Mucosa of descending colon (tissue), 3 donors: ENCODE measurements around the gene RAPGEF2. TPM values are rescaled to one million over a fixed set of nuclear protein-coding genes. Genes with fewer than 3 reads are reported as not detected.
"Not testable (repeated sequence)": the region's sequence is repeated elsewhere in the genome, so short reads cannot be mapped to it uniquely, and the experiment has no call there.

ENCODE experiments used
- ATAC-seq: fragments of 200-7000 bp; cut with Tn5 transposase; one replicate; pipeline ENCODE4 v1.9.1; 2020; ENCODE audit warnings: mild to moderate bottlenecking, moderate library complexity
- DNase-seq, 3 donors: peaks; one replicate each; pipeline ENCODE4 v3.0.0-alpha.2; 2020
- H3K36me3 ChIP-seq: fragments of 200-600 bp; one replicate; pipeline ENCODE4 v1.8.0; 2021; ENCODE audit warnings: low read depth, mild to moderate bottlenecking
- H3K4me1 ChIP-seq: fragments of 200-600 bp; one replicate; pipeline ENCODE4 v1.8.0; 2021; ENCODE audit warnings: low read depth, mild to moderate bottlenecking
- H3K4me3 ChIP-seq: fragments of 200-600 bp; one replicate; pipeline ENCODE4 v1.8.0; 2021; ENCODE audit warnings: mild to moderate bottlenecking
- H3K9me3 ChIP-seq: fragments of 200-600 bp; one replicate; pipeline ENCODE4 v1.8.0; 2021; ENCODE audit warnings: mild to moderate bottlenecking
- CTCF ChIP-seq: fragments of 200-600 bp; IDR thresholded peaks from one replicate; pipeline ENCODE4 v1.8.0; 2022; ENCODE audit warnings: antibody characterized with exemption, mild to moderate bottlenecking
- intact Hi-C, 2 donors: fragments of 100-400 bp; cut with DNase I in 1 of 2; cut with micrococcal nuclease in 1 of 2; formaldehyde crosslinking; loops; one replicate each; pipeline versions ENCODE4 v1.11.0 to v1.11.1; 2022; cut with DNase I, micrococcal nuclease
- total RNA-seq, 3 donors: library from RNA; stranded (reverse); fragmentation: NEBNext Ultra II Directional in 2 of 3; extraction: Animal tissue kit (Norgen Biotek cat#: 25700) in 2 of 3; gene quantifications; one replicate each; pipeline versions ENCODE4 v1.2.1 to v1.2.4, GENCODE V29; 2021 to 2023
- donor health status: DM: no; HTN: no; CAD: no; lungs with moderate emphysema.
- donor health status: DM: no; HTN: no; CAD: no.
- donor health status: DM: no; HTN: yes; CAD: no.

The RAPGEF2 gene
- total RNA-seq, 3 donors from 2014 or later = 42.8 to 68.2 (median 55.1) TPM

GRCh38 chr4:159178151-159178546, 75.3 kb downstream of the RAPGEF2 start:
- Histone ChIP-seq H3K9me3 (no peaks in the 10 kb centered on the region), H3K4me3 (no peak overlapping the region), H3K36me3 (no peaks in the 10 kb centered on the region), H3K4me1 (peaks cover 6% of the 10 kb centered on the region)
- no peak for ATAC-seq
- intact Hi-C loops = loop anchor here (5.0 kb wide), 1 partner anchor 321 kb away; no protein-coding TSS in a partner anchor
- DNase-seq = no peak
- no peak for TF ChIP-seq CTCF

GRCh38 chr4:159178979-159179969, 76.4 kb downstream of the RAPGEF2 start:
- Histone ChIP-seq H3K4me3 (no peak overlapping the region), H3K4me1 (peaks cover 6% of the 10 kb centered on the region)

GRCh38 chr4:159183885-159184605, 81.2 kb downstream of the RAPGEF2 start:
- H3K9me3 ChIP-seq, ATAC-seq, H3K36me3 ChIP-seq, H3K4me3 ChIP-seq, H3K4me1 ChIP-seq, DNase-seq, intact Hi-C loops: not testable (repeated sequence)

More at GRCh38 chr4:159178979-159179969, 76.4 kb downstream of the RAPGEF2 start:
- DNase-seq (no peak), ATAC-seq (no peak)
- TF ChIP-seq CTCF = no peak
- Histone ChIP-seq H3K9me3 (no peaks in the 10 kb centered on the region), H3K36me3 (no peaks in the 10 kb centered on the region)
- intact Hi-C loops = loop anchor here (5.0 kb wide), 1 partner anchor 322 kb away; no protein-coding TSS in a partner anchor

GRCh38 chr4:159185591-159186023, 82.7 kb downstream of the RAPGEF2 start:
- Histone ChIP-seq H3K4me3 (no peak overlapping the region), H3K4me1 (peaks cover 3% of the 10 kb centered on the region), H3K9me3 (no peaks in the 10 kb centered on the region), H3K36me3 (no peaks in the 10 kb centered on the region)
- DNase-seq (no peak), ATAC-seq (no peak)
- no peak for TF ChIP-seq CTCF
- intact Hi-C loops = no loop called here

GRCh38 chr4:159188646-159189045, 85.8 kb downstream of the RAPGEF2 start:
- intact Hi-C loops = no loop called here
- ATAC-seq = no peak

More at GRCh38 chr4:159188646-159189045, 85.8 kb downstream of the RAPGEF2 start:
- H3K36me3 ChIP-seq = no peaks in the 10 kb centered on the region
- H3K4me3 ChIP-seq = no peak overlapping the region
- no peaks in the 10 kb centered on the region for H3K4me1 ChIP-seq
- TF ChIP-seq CTCF = no peak
- H3K9me3 ChIP-seq = no peaks in the 10 kb centered on the region
- no peak for DNase-seq
